ENCODE results near the gene FBXL19.

FBXL19 gene

GRCh38 chr16:30987581-30988190 is 64.3 kb downstream of the FBXL19 start:
- DNase-seq, result no peak

DNA sequence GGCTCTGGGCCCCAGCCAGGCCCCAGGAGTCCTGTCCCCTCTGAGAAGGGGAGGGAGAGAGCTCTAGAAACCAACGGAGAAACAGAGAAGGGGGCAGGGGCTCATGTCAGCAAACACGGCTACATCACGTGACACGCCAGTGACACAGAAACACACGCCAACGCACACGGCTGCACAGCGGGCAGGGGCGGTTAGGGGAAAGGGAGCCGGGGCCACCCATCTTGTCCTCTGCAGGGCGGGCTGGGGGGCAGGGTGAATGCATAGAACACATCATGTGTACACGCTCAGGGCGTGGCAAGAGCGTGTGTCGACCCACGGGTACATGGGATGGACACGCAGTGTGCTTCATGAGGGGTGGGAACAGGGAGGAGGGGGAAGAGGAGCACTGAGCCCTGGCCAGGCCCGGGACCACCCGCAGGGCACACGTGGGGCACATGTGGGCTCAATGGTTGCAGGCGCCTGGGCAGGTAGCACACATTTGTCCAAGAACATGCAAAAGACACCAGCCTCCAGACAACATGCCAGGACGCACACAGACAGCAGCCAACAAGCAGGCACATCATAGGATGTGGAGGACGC is 66.2 kb downstream of the FBXL19 start:
- no peak for DNase-seq

DNA sequence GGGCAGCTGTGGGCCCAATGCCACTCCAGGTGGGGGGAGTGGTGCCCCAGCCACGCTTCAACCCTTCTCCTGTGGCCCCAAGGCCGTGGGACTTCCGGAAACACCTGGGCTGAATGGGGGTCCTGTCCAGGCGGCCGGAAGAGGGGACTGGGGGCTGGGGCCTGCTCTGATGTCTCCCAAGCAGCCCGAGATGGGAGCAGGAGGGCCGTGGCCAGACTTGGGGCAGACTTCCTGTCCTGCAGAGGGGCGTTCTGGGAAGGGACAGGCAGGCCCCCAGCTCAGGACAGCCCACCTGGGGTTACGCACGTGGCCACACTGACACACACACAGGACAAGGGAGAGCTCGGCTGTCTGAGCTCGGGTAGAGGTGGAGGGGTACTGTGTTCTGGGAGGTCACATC is 66.7 kb downstream of the FBXL19 start:
- DNase-seq, result no peak

DNA sequence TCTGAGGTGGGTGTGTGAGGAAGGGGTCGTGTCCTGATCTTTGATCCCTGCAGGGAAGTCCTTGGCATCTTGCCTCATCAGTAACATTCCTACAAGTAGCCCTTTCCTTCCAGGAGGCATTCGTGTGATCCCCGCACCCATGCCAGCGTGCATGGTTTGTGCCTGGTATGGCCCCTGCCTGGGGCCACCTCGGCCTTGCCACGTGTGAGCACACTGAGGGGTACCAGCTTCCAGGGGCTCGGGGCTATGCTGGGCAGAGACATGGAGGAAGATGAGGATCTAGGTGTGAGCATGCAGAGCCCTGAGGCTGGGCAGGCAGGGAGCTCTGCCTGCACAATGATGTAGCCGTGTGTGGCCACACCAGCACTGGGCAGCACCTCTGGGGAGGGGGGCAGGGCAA is 67.7 kb downstream of the FBXL19 start:
- no peak for DNase-seq

- DNase-seq, result no peak
These were observed 69.0 kb downstream of the FBXL19 start for GRCh38 chr16:30992276-30992780.

DNA sequence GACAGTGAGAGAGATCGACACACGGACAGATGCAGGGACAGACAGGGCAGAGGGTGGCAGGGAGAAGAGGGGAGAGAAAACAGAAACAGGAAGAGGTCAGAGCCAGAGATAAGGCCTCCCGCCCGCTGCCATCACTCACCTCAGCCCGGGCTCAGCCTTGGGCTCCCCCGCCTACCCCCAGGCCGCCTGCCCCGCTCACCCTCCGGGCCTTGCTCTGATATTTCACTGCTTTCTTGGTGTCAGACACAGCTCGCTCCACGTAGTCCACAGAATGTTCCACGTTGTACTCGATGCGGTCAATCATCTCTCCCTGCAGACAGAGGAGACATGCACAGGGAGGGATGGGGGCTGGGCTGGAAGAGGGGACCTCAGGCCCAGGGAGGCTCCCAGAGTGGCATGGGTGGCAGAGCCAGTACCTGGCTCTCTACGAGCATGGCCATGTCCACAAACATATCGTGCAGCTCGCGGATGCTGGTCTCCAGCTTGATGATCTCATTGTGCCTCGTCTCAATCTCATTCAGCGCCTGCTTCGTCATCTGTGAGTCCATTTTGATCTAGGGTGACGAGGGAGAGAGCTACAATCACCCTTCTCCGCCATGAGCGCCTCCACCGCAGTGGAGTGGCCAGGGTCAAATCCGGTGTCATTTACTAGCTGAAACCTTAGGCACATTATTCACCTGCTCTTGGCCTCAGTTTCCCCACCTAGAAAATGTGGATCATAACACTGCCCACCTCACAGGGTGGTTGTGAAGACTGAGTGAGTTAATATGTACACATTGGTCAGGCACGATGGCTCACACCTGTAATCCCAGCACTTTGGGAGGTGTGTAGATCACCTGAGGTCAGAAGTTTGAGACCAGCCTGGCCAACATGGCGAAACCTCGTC is 69.8 kb downstream of the FBXL19 start:
- DNase-seq, result no peak

- no peak for DNase-seq
These were observed 72.6 kb downstream of the FBXL19 start for GRCh38 chr16:30995927-30996323.

- DNase-seq, result no peak
These were observed 73.1 kb downstream of the FBXL19 start for GRCh38 chr16:30996324-30996984.

DNA sequence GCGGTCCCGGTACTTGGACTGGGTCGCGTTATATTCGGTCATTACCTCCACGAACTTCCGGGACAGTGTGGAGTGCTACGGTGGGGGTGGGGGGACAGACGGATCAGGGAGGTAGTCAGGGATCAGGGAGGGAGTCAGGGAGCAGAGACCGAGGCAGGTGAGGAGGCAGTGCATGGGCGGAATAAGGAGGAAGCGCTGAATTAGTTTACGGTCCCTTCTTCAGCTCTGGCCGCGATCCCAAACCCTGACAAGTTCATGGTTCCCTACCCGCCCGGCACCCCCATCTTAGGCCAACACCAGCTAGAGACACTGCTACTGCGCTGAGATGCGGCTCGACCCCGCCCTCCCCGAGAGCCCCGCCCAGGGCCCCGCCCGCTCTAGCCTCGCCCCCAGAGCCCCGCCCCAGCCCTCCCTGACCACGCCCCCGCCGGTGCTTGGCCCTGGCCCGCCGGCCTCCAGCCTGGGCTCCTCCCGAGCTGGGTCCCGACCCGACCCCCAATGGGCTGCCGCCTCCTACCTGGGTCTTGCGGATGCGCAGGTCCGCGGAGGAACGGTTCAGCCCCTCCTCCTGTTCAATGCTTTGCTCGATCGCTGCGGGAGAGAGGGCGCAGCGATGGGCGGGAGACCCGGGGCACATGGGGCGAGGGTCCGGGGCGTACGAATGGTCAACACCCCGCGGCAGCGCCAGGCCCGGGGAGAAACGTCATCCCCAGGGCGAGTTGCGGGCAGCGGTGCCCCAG is 73.8 kb downstream of the FBXL19 start:
- peak; percentile 68 for DNase-seq

GRCh38 chr16:30997725-30998711 is 74.6 kb downstream of the FBXL19 start:
- DNase-seq, result no peak
